Mammary epithelial cell (primary cell): ENCODE data around the gene FMNL3.

ENCODE experiments used
- EZH2 ChIP-seq: IDR thresholded peaks from 2 replicates; pipeline ENCODE4 v1.6.1; 2012; ENCODE audit warnings: low read length, inconsistent platforms, borderline replicate concordance
- TF ChIP-seq, protein P1 (sequence below), 2 donors: IDR thresholded peaks in 1 of 2; conservative IDR thresholded peaks in 1 of 2; 2 replicates each; pipeline ENCODE4 v1.5.1; 2011 to 2012; ENCODE audit warnings: inconsistent platforms in 2 of 2, low read length in 2 of 2, mild to moderate bottlenecking in 2 of 2, control low read depth in 1 of 2, low read depth in 1 of 2; ENCODE audit not compliant: insufficient read depth in 1 of 2; ENCODE audit errors: extremely low read depth in 1 of 2

DNA sequence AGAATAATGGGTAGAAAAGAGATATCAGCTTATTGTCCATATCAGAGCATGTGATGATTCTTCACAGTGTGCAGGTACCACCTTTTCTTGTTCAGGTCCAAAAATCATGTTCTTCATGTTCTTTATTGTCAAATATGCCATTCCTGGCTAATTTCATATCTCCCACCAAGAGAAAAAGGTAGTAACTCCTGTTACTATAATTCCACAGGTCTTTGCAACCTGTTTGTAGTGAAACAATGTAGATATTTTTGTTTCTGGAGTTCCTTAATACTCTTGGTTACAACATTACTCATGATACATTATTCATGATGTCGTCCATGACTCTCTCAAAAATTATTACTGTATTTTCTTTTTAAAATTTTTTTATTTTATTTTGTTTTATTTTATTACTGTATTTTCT is 22.8 kb upstream of the FMNL3 start:
- TF ChIP-seq, protein P1, sequence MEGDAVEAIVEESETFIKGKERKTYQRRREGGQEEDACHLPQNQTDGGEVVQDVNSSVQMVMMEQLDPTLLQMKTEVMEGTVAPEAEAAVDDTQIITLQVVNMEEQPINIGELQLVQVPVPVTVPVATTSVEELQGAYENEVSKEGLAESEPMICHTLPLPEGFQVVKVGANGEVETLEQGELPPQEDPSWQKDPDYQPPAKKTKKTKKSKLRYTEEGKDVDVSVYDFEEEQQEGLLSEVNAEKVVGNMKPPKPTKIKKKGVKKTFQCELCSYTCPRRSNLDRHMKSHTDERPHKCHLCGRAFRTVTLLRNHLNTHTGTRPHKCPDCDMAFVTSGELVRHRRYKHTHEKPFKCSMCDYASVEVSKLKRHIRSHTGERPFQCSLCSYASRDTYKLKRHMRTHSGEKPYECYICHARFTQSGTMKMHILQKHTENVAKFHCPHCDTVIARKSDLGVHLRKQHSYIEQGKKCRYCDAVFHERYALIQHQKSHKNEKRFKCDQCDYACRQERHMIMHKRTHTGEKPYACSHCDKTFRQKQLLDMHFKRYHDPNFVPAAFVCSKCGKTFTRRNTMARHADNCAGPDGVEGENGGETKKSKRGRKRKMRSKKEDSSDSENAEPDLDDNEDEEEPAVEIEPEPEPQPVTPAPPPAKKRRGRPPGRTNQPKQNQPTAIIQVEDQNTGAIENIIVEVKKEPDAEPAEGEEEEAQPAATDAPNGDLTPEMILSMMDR (conservative IDR thresholded peaks at IDR 0.05 in 1 of 2, IDR thresholded peaks at IDR 0.05 in 1 of 2; ENCODE audit: extremely low read depth in 1 of 2, insufficient read depth in 1 of 2, low read depth in 1 of 2, low read length in 2 of 2) = no peak
- TF ChIP-seq EZH2 = no peak
